Panc1 (cell line): Measurements from ENCODE around the gene SHLD1.

Experiments
- TF ChIP-seq, protein P1 (sequence below): fragments of 450-650 bp; IDR thresholded peaks from 2 replicates; pipeline ENCODE4 v1.5.1; 2017; ENCODE audit warnings: mild to moderate bottlenecking
- TF ChIP-seq, protein P2 (sequence below), 2 experiments: IDR thresholded peaks; 2 replicates each; pipeline ENCODE4 v1.6.1; 2011 to 2012; ENCODE audit warnings: low read depth in 2 of 2, control low read depth in 1 of 2, low read length in 1 of 2, mild to moderate bottlenecking in 1 of 2, moderate library complexity in 1 of 2; ENCODE audit not compliant: insufficient read depth in 1 of 2

DNA sequence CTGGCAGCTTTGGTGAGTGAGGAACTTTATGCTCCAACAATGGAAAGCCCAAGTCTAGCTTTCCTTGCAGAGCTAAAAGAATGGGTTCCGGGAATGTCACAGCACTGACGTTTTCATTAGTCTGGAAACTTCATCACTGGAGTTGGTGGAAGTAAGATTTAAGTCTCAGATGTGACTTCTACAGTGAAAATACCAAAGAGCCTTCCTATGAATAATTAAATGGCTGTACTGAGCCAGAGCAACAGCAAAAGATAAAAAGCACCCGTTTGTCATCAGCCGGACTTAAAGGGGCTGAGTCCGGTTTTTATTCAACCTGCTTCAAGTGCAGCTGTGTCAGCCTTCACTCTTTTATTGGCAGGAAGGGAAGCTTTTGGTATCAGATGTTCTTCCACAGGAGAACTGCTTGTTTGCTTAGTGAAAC lies 46.5 kb upstream of the SHLD1 start:
- TF ChIP-seq, protein P1, sequence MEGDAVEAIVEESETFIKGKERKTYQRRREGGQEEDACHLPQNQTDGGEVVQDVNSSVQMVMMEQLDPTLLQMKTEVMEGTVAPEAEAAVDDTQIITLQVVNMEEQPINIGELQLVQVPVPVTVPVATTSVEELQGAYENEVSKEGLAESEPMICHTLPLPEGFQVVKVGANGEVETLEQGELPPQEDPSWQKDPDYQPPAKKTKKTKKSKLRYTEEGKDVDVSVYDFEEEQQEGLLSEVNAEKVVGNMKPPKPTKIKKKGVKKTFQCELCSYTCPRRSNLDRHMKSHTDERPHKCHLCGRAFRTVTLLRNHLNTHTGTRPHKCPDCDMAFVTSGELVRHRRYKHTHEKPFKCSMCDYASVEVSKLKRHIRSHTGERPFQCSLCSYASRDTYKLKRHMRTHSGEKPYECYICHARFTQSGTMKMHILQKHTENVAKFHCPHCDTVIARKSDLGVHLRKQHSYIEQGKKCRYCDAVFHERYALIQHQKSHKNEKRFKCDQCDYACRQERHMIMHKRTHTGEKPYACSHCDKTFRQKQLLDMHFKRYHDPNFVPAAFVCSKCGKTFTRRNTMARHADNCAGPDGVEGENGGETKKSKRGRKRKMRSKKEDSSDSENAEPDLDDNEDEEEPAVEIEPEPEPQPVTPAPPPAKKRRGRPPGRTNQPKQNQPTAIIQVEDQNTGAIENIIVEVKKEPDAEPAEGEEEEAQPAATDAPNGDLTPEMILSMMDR = no peak
- TF ChIP-seq, protein P2, sequence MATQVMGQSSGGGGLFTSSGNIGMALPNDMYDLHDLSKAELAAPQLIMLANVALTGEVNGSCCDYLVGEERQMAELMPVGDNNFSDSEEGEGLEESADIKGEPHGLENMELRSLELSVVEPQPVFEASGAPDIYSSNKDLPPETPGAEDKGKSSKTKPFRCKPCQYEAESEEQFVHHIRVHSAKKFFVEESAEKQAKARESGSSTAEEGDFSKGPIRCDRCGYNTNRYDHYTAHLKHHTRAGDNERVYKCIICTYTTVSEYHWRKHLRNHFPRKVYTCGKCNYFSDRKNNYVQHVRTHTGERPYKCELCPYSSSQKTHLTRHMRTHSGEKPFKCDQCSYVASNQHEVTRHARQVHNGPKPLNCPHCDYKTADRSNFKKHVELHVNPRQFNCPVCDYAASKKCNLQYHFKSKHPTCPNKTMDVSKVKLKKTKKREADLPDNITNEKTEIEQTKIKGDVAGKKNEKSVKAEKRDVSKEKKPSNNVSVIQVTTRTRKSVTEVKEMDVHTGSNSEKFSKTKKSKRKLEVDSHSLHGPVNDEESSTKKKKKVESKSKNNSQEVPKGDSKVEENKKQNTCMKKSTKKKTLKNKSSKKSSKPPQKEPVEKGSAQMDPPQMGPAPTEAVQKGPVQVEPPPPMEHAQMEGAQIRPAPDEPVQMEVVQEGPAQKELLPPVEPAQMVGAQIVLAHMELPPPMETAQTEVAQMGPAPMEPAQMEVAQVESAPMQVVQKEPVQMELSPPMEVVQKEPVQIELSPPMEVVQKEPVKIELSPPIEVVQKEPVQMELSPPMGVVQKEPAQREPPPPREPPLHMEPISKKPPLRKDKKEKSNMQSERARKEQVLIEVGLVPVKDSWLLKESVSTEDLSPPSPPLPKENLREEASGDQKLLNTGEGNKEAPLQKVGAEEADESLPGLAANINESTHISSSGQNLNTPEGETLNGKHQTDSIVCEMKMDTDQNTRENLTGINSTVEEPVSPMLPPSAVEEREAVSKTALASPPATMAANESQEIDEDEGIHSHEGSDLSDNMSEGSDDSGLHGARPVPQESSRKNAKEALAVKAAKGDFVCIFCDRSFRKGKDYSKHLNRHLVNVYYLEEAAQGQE (IDR thresholded peaks at IDR 0.05; ENCODE audit: insufficient read depth in 1 of 2, low read depth in 2 of 2, low read length in 1 of 2) = no peak
